Measurements from ENCODE around the gene PLET1. TPM values are rescaled to one million over a fixed set of nuclear protein-coding genes. Genes with fewer than 3 reads are reported as not detected.

The PLET1 gene
- total and polyA plus RNA-seq, 2 experiments from 2014 or later = not detected

DNA sequence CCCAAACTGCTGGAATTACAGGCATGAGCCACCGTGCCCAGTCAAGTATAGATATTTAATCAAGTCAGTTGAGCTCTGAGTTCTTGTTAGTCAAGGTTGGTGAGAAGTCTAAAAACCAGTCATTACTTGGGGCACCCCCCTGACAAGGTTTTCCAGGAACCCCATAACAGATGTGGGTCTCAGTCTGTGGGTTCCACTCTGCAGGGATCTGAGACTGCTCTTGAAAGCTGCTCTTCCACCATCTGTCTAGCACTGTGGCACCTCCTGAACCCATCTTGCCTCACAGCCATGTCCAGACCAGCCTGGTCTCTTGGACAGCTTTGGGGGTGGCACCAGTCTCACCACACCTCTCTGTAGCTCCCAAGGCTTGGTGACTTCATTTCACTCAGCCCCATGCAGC lies 44.3 kb upstream of the PLET1 start:
- Histone ChIP-seq H3K36me3 (no peaks in the 10 kb centered on the region), H3K9me3 (ENCODE audit: low read depth) (no peaks in the 10 kb centered on the region), H3K4me3 (no peak overlapping the region), H3K27ac (no peak overlapping the region), H3K4me1 (ENCODE audit: low read depth) (peaks cover 13% of the 10 kb centered on the region), H3K27me3 (no peaks in the 10 kb centered on the region)
- TF ChIP-seq, protein P1, sequence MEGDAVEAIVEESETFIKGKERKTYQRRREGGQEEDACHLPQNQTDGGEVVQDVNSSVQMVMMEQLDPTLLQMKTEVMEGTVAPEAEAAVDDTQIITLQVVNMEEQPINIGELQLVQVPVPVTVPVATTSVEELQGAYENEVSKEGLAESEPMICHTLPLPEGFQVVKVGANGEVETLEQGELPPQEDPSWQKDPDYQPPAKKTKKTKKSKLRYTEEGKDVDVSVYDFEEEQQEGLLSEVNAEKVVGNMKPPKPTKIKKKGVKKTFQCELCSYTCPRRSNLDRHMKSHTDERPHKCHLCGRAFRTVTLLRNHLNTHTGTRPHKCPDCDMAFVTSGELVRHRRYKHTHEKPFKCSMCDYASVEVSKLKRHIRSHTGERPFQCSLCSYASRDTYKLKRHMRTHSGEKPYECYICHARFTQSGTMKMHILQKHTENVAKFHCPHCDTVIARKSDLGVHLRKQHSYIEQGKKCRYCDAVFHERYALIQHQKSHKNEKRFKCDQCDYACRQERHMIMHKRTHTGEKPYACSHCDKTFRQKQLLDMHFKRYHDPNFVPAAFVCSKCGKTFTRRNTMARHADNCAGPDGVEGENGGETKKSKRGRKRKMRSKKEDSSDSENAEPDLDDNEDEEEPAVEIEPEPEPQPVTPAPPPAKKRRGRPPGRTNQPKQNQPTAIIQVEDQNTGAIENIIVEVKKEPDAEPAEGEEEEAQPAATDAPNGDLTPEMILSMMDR (IDR thresholded peaks at IDR 0.05; ENCODE audit: low read depth, low read length) = no peak
- DNase-seq (ENCODE audit: low read depth in 1 of 2, low spot score in 1 of 2) = no peak

DNA sequence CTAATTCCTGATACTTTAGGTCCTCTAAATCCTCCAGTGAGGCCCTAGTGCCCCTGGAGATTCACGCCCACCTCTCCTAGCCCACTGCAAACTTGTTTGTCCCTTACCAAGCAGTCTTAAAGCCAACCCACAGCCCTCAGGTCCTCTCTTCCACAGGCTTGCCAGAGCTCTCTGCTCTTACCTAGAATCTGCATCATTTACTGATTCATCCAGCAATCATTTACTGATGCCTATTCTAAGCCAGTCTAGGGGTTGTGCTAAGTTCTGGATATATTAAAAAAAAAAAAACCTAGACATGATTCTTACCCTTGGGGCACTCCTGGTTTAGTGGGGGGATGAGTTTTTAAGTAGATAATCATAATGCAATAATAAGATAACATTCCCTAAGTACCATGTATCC lies 43.0 kb upstream of the PLET1 start:
- TF ChIP-seq, protein P1 (IDR thresholded peaks at IDR 0.05; ENCODE audit: low read depth, low read length) = no peak
- Histone ChIP-seq H3K27me3 (no peaks in the 10 kb centered on the region), H3K9me3 (ENCODE audit: low read depth) (no peaks in the 10 kb centered on the region), H3K4me1 (ENCODE audit: low read depth) (peaks cover 13% of the 10 kb centered on the region), H3K36me3 (no peaks in the 10 kb centered on the region), H3K4me3 (no peak overlapping the region), H3K27ac (no peak overlapping the region)
- DNase-seq (ENCODE audit: low read depth in 1 of 2, low spot score in 1 of 2) = no peak

DNA sequence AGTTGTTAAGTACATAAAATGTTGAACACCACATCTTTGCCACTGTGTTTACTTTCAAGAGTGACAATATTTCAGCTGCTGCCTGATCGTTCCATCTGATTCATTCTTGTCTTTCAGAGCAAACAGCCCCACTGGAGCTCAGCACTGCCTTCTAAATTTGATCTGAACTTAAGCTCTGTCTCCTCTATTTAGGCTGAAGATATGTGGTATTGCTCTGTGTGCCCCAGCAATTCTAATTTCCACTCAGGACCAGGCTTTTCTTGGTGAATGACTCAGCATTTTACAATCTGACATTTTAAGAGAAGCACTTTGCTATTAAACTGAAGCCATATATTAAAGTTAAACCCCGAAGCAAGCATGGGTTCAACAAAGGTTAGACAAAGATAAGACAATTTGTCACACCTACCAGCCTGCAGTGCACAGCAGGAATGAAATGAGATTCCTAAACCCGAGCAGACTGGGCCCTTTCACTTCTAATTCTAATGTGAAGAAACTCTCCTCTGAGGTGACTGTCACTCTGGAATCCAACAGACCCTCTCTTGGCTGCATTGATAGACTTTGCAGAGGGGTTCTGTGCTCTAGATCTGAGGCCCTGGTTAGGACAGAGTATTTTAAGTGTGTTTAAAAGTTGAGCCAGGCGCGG lies 41.7 kb upstream of the PLET1 start:
- DNase-seq (ENCODE audit: low read depth in 1 of 2, low spot score in 1 of 2) = peak; percentile 32 to 49
- Histone ChIP-seq H3K27me3 (no peaks in the 10 kb centered on the region), H3K4me3 (no peak overlapping the region), H3K27ac (peak overlapping the region; percentile 81), H3K4me1 (ENCODE audit: low read depth) (peaks cover 13% of the 10 kb centered on the region), H3K36me3 (no peaks in the 10 kb centered on the region), H3K9me3 (ENCODE audit: low read depth) (no peaks in the 10 kb centered on the region)
- TF ChIP-seq, protein P1 (IDR thresholded peaks at IDR 0.05; ENCODE audit: low read depth, low read length) = no peak

DNA sequence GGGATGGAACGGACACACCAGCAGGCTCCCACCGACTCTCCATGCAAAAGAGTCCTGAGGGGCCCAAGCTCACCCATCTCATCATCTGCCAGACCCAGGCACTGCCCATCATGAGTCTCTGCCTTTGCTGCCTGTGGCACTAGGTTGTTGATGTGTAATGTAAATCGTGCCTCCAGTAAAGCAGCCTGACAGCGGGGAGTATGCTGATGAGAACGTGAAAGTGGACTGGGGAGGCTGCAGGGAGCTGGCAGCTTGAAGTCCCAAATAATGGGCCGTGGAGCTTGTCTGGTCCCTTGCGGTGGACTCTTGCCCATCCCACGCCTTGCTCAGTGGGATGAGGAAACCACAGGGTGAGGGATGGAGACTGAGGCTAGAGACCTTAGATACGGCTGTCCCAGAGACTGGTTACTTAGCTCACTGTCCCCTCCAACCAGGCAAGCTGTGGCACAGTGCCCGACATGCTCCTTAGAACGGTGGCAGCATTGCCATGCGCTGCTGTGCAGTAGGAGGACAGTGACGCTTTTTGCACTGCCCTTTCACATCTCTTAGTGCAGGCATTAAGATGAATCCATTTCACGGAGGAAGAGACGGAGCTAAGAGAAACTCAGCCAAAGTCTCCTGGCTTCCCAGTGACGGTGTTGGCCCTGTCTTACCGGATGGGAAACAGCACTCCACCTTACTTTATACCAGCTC lies 39.6 kb upstream of the PLET1 start:
- no peaks in the 10 kb centered on the region for H3K9me3 ChIP-seq (ENCODE audit: low read depth)
- TF ChIP-seq, protein P1 (IDR thresholded peaks at IDR 0.05; ENCODE audit: low read depth, low read length) = no peak
- no peak overlapping the region for H3K4me3 ChIP-seq
- DNase-seq (ENCODE audit: low read depth in 1 of 2, low spot score in 1 of 2) = no peak
- H3K4me1 ChIP-seq (ENCODE audit: low read depth) = peaks cover 13% of the 10 kb centered on the region
- no peaks in the 10 kb centered on the region for H3K36me3 ChIP-seq
- H3K27ac ChIP-seq = no peak overlapping the region
- H3K27me3 ChIP-seq = no peaks in the 10 kb centered on the region

DNA sequence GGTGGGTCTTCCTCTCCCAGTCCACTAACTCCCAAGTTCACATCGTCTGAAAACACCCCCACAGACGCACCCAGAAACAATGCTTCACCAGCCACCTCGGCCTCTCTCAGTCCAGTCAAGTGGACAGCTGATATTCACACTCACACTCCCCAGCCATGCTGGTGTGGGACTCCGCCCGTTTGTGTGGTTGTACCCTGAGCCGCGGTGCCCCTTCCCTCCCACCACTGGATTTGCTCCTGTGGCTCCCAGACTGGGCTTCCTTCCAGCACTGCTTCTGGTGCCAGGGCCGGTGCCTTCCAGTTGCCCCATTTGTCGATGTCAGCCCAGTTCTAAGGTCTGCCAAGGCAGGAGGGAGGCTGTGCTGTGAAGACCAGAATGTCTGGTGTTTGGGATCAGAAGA lies 37.9 kb upstream of the PLET1 start:
- H3K36me3 ChIP-seq = no peaks in the 10 kb centered on the region
- H3K4me1 ChIP-seq (ENCODE audit: low read depth) = peaks cover 13% of the 10 kb centered on the region
- H3K4me3 ChIP-seq = no peak overlapping the region
- TF ChIP-seq, protein P1 (IDR thresholded peaks at IDR 0.05; ENCODE audit: low read depth, low read length) = no peak
- no peaks in the 10 kb centered on the region for H3K9me3 ChIP-seq (ENCODE audit: low read depth)
- H3K27me3 ChIP-seq = no peaks in the 10 kb centered on the region
- no peak for DNase-seq (ENCODE audit: low read depth in 1 of 2, low spot score in 1 of 2)
- no peak overlapping the region for H3K27ac ChIP-seq

Measured in cardiac muscle cell (in vitro differentiated cells and primary cell).